Tibial nerve (tissue), 4 donors: Measurements from ENCODE around the gene TMEM266. TPM values are rescaled to one million over a fixed set of nuclear protein-coding genes. Genes with fewer than 3 reads are reported as not detected.

ENCODE experiments used
- DNase-seq, 2 donors: peaks; one replicate each; pipeline ENCODE4 v3.0.0-alpha.2; 2019; ENCODE audit warnings: low spot score in 2 of 2
- H3K27ac ChIP-seq, 4 donors: fragments of 200-600 bp; sonication (generic) in 3 of 4; one replicate each; pipeline ENCODE4 v1.5.1; 2017 to 2019; ENCODE audit warnings: mild to moderate bottlenecking in 1 of 4
- H3K27me3 ChIP-seq, 2 donors: fragments of 200-600 bp; sonication (generic) in 1 of 2; one replicate each; pipeline versions ENCODE4 v1.5.1 to v1.6.0; 2017 to 2019
- H3K36me3 ChIP-seq, 3 donors: fragments of 200-600 bp; sonication (generic); one replicate each; pipeline ENCODE4 v1.5.1; 2018 to 2019
- H3K4me1 ChIP-seq, 4 donors: fragments of 200-600 bp; sonication (generic) in 3 of 4; one replicate each; pipeline ENCODE4 v1.5.1; 2017 to 2019
- H3K4me3 ChIP-seq, 4 donors: fragments of 200-600 bp; sonication (generic) in 3 of 4; one replicate each; pipeline ENCODE4 v1.5.1; 2017 to 2019; ENCODE audit warnings: mild to moderate bottlenecking in 1 of 4, moderate library complexity in 1 of 4
- H3K9me3 ChIP-seq, 4 donors: fragments of 200-600 bp; sonication (generic) in 3 of 4; one replicate each; pipeline ENCODE4 v1.5.1; 2017 to 2019
- CTCF ChIP-seq, 5 experiments: fragments of 200-600 bp in 3 of 5; fragments of 450-650 bp in 2 of 5; sonication (generic) in 3 of 5; IDR thresholded peaks; one replicate each; pipeline ENCODE4 v1.5.1; 2016 to 2019; ENCODE audit warnings: antibody characterized with exemption in 5 of 5, mild to moderate bottlenecking in 3 of 5, moderate library complexity in 2 of 5
- EP300 ChIP-seq, 2 donors: sonication (generic); formaldehyde crosslinking; IDR thresholded peaks; one replicate each; pipeline ENCODE4 v1.6.1; 2017; ENCODE audit warnings: antibody characterized with exemption in 2 of 2, mild to moderate bottlenecking in 1 of 2
- POLR2A ChIP-seq, 2 donors: fragments of 450-650 bp; IDR thresholded peaks; one replicate each; pipeline ENCODE4 v1.6.1; 2017; ENCODE audit warnings: antibody characterized with exemption in 2 of 2, mild to moderate bottlenecking in 2 of 2, moderate library complexity in 2 of 2
- WGBS, 2 donors: methylation state at CpG; one replicate each; pipeline ENCODE4 v1.1.5; 2018; 5-methylcytosine and 5-hydroxymethylcytosine counted together
- total RNA-seq, 4 donors: library from RNA; depleted of rRNA; stranded (reverse); fragments of >200 nt; gene quantifications; one replicate each; pipeline ENCODE4 v1.1.0, GENCODE V29; 2016

Gene TMEM266
- total RNA-seq, 4 donors from 2014 or later = 0.30 to 0.42 TPM; not detected in 2

GRCh38 chr15:76176487-76177085, 116.8 kb downstream of the TMEM266 start:
- no peak overlapping the region for H3K27ac ChIP-seq
- TF ChIP-seq POLR2A (IDR thresholded peaks at IDR 0.05) = no peak
- no peak for TF ChIP-seq CTCF (IDR thresholded peaks at IDR 0.05)
- no peak for TF ChIP-seq EP300 (IDR thresholded peaks at IDR 0.05)
- H3K4me1 ChIP-seq = peaks cover 0 to 13% (median 0%) of the 10 kb centered on the region in 4 donors
- H3K36me3 ChIP-seq = no peaks in the 10 kb centered on the region
- DNase-seq = no peak
- WGBS, 2 donors = 91 to 93% methylated on average over 13 to 15 of the region's 15 CpGs
- no peak overlapping the region for H3K4me3 ChIP-seq
- H3K27me3 ChIP-seq = peaks cover 0 to 18% of the 10 kb centered on the region in 2 donors
- no peaks in the 10 kb centered on the region for H3K9me3 ChIP-seq

GRCh38 chr15:76177491-76178040, 117.8 kb downstream of the TMEM266 start:
- Histone ChIP-seq H3K9me3 (no peaks in the 10 kb centered on the region), H3K4me3 (no peak overlapping the region)

GRCh38 chr15:76178296-76179000, 118.7 kb downstream of the TMEM266 start:
- no peaks in the 10 kb centered on the region for H3K9me3 ChIP-seq
- peak overlapping the region in 1 of 4 donors; percentile 39 for H3K27ac ChIP-seq
- peaks cover 0 to 18% of the 10 kb centered on the region in 2 donors for H3K27me3 ChIP-seq
- DNase-seq = no peak
- no peak overlapping the region for H3K4me3 ChIP-seq
- no peak for TF ChIP-seq POLR2A (IDR thresholded peaks at IDR 0.05)
- H3K36me3 ChIP-seq = no peaks in the 10 kb centered on the region
- H3K4me1 ChIP-seq = peaks cover 0 to 13% (median 0%) of the 10 kb centered on the region in 4 donors
- WGBS, 2 donors = 30 to 32% methylated on average over 16 to 21 of the region's 21 CpGs

More at GRCh38 chr15:76177491-76178040, 117.8 kb downstream of the TMEM266 start:
- peak overlapping the region in 1 of 4 donors; percentile 39 for H3K27ac ChIP-seq
- no peak for DNase-seq
- peaks cover 0 to 13% (median 0%) of the 10 kb centered on the region in 4 donors for H3K4me1 ChIP-seq
- no peak for TF ChIP-seq POLR2A (IDR thresholded peaks at IDR 0.05)
- no peak for TF ChIP-seq EP300 (IDR thresholded peaks at IDR 0.05)
- TF ChIP-seq CTCF (IDR thresholded peaks at IDR 0.05) = no peak
- H3K36me3 ChIP-seq = no peaks in the 10 kb centered on the region
- WGBS, 2 donors = 48% methylated on average over 15 of the region's 15 CpGs
- peaks cover 0 to 18% of the 10 kb centered on the region in 2 donors for H3K27me3 ChIP-seq

GRCh38 chr15:76179023-76179422, 119.2 kb downstream of the TMEM266 start:
- Histone ChIP-seq H3K4me3 (no peak overlapping the region), H3K27ac (peak overlapping the region in 1 of 4 donors; percentile 52), H3K27me3 (peaks cover 0 to 18% of the 10 kb centered on the region in 2 donors), H3K9me3 (no peaks in the 10 kb centered on the region), H3K4me1 (peaks cover 0 to 13% (median 0%) of the 10 kb centered on the region in 4 donors), H3K36me3 (no peaks in the 10 kb centered on the region)
- 90 to 95% methylated on average over 4 of the region's 4 CpGs for WGBS, 2 donors
- no peak for DNase-seq
- TF ChIP-seq CTCF (IDR thresholded peaks at IDR 0.05) = no peak

GRCh38 chr15:76180321-76180720, 120.5 kb downstream of the TMEM266 start:
- TF ChIP-seq EP300 (IDR thresholded peaks at IDR 0.05) (no peak), POLR2A (IDR thresholded peaks at IDR 0.05) (no peak), CTCF (IDR thresholded peaks at IDR 0.05) (no peak)
- Histone ChIP-seq H3K4me1 (peaks cover 0 to 13% (median 0%) of the 10 kb centered on the region in 4 donors), H3K36me3 (no peaks in the 10 kb centered on the region), H3K9me3 (no peaks in the 10 kb centered on the region), H3K27me3 (peaks cover 0 to 18% of the 10 kb centered on the region in 2 donors), H3K27ac (peak overlapping the region in 1 of 4 donors; percentile 41), H3K4me3 (no peak overlapping the region)
- WGBS, 2 donors = 82 to 83% methylated on average over 7 of the region's 7 CpGs
- no peak for DNase-seq
